NCI-H2196 (cell line): ENCODE measurements around the gene ETDB.
"Not testable (repeated sequence)": the region's sequence is repeated elsewhere in the genome, so short reads cannot be mapped to it uniquely, and the experiment has no call there.

ENCODE experiments used
- DNase-seq: peaks from one replicate; lab custom pipeline; 2025; ENCODE audit not compliant: unreplicated experiment; lab: John Stamatoyannopoulos, UW

The ETDB gene

GRCh38 chrX:135120056-135120576 is at the start of gene ETDB:
ETDB (minus strand) TSS chrX:135120526; CDS start chrX:135119261, 1,265 bp downstream.
- DNase-seq = not testable (repeated sequence)

GRCh38 chrX:135169534-135169933 is 49.2 kb upstream of the ETDB start:
- not testable (repeated sequence) for DNase-seq

- DNase-seq = no peak
These were observed 48.2 kb upstream of the ETDB start for GRCh38 chrX:135168486-135168885.

- not testable (repeated sequence) for DNase-seq
These were observed 34.4 kb upstream of the ETDB start for GRCh38 chrX:135154688-135155087.

GRCh38 chrX:135126145-135126544 is 5.8 kb upstream of the ETDB start:
- DNase-seq = not testable (repeated sequence)

- not testable (repeated sequence) for DNase-seq
These were observed 4.3 kb downstream of the ETDB start for GRCh38 chrX:135116064-135116463.

- no peak for DNase-seq
These were observed 5.9 kb downstream of the ETDB start for GRCh38 chrX:135114392-135114791.

GRCh38 chrX:135112743-135113142 is 7.6 kb downstream of the ETDB start:
- no peak for DNase-seq

GRCh38 chrX:135112096-135112729 is 8.1 kb downstream of the ETDB start:
- peak; percentile 30 for DNase-seq

GRCh38 chrX:135109554-135109953 is 10.8 kb downstream of the ETDB start:
- DNase-seq = no peak

- DNase-seq = no peak
These were observed 20.9 kb downstream of the ETDB start for GRCh38 chrX:135099493-135099783.

- DNase-seq = not testable (repeated sequence)
These were observed 23.1 kb downstream of the ETDB start for GRCh38 chrX:135097196-135097744.

- DNase-seq = no peak
These were observed 24.6 kb downstream of the ETDB start for GRCh38 chrX:135095715-135096114.

- DNase-seq = no peak
These were observed 25.6 kb downstream of the ETDB start for GRCh38 chrX:135094726-135095125.

- no peak for DNase-seq
These were observed 31.2 kb downstream of the ETDB start for GRCh38 chrX:135089126-135089525.

- no peak for DNase-seq
These were observed 32.5 kb downstream of the ETDB start for GRCh38 chrX:135087867-135088266.

GRCh38 chrX:135086197-135086854 is 34.0 kb downstream of the ETDB start:
- DNase-seq = peak; percentile 57

- no peak for DNase-seq
These were observed 38.5 kb downstream of the ETDB start for GRCh38 chrX:135081693-135082404.
